ENCODE results near the gene RIMBP3C.
"Not testable (repeated sequence)": the region's sequence is repeated elsewhere in the genome, so short reads cannot be mapped to it uniquely, and the experiment has no call there.

The RIMBP3C gene, protein sequence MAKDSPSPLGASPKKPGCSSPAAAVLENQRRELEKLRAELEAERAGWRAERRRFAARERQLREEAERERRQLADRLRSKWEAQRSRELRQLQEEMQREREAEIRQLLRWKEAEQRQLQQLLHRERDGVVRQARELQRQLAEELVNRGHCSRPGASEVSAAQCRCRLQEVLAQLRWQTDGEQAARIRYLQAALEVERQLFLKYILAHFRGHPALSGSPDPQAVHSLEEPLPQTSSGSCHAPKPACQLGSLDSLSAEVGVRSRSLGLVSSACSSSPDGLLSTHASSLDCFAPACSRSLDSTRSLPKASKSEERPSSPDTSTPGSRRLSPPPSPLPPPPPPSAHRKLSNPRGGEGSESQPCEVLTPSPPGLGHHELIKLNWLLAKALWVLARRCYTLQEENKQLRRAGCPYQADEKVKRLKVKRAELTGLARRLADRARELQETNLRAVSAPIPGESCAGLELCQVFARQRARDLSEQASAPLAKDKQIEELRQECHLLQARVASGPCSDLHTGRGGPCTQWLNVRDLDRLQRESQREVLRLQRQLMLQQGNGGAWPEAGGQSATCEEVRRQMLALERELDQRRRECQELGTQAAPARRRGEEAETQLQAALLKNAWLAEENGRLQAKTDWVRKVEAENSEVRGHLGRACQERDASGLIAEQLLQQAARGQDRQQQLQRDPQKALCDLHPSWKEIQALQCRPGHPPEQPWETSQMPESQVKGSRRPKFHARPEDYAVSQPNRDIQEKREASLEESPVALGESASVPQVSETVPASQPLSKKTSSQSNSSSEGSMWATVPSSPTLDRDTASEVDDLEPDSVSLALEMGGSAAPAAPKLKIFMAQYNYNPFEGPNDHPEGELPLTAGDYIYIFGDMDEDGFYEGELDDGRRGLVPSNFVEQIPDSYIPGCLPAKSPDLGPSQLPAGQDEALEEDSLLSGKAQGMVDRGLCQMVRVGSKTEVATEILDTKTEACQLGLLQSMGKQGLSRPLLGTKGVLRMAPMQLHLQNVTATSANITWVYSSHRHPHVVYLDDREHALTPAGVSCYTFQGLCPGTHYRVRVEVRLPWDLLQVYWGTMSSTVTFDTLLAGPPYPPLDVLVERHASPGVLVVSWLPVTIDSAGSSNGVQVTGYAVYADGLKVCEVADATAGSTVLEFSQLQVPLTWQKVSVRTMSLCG (N-terminal part only)

GRCh38 chr22:21551361-21551760, at the start of gene RIMBP3C:
RIMBP3C (minus strand) TSS chr22:21551461; CDS start chr22:21550976, 485 bp downstream.
- DNase-seq: not testable (repeated sequence)

- no peak for DNase-seq
These were observed 48.0 kb upstream of the RIMBP3C start for GRCh38 chr22:21599053-21599893.

DNA sequence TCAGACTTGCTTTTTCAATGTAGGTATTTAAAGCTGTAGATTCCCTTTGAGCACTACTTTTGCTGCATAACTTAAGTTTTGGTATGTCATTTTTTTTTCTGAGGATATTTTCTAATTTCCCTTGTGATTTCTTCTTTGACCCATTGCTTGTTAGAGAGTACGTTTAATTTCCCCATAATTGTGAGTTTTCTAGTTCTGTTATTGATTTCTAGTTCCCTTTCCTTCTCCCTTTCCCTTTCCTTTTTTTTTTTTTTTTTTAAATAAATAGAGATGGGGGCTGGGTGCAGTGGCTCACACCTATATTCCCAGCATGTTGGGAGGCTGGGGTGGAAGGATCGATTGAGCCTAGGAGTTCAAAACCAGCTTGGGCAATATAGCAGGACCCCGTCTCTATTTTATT, 47.0 kb upstream of the RIMBP3C start:
- no peak for DNase-seq

GRCh38 chr22:21596356-21597135, 45.3 kb upstream of the RIMBP3C start:
- DNase-seq: not testable (repeated sequence)

GRCh38 chr22:21594865-21595452, 43.7 kb upstream of the RIMBP3C start:
- DNase-seq: no peak

DNA sequence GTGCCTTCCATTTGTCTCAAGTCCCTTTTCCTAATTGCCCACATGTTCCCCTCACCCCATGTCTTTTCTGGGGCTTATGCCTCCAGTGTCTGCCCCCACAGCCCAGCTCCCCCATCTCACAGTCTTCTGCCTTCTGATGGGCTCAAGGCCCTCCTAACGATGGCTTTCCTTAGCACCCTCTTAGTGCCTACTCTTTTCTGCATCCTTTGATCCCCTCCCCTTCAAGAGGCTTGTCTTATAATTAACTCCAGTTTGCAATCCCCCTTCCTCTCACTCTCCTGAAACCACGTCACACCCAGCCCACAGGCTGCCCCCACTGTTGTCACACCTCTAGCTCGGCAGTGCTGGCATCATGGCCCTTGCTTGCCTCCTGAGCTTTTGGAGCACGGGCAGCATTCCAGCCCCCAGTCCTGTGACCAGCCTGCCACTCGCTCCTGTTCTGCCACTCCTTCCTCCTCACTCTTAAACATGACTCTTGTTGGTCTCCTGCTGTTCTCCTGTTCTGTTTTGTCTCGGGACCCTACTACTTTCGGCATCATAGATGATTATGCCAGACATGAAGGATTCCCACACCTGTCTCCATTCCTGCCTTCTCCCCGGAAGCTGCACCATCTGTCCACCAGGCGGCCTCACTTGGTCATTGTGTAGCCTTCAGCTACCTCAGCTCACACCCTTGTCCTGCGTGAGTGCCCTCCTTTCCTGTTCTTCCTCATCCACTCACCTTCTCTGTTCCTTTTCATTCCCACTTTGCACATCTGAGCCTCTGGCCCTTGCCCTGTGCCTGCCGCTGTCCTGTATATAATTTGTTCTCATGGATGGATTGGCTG, 42.4 kb upstream of the RIMBP3C start:
- no peak for DNase-seq

GRCh38 chr22:21592422-21592821, 41.2 kb upstream of the RIMBP3C start:
- no peak for DNase-seq

GRCh38 chr22:21591695-21592094, 40.4 kb upstream of the RIMBP3C start:
- DNase-seq: no peak

DNA sequence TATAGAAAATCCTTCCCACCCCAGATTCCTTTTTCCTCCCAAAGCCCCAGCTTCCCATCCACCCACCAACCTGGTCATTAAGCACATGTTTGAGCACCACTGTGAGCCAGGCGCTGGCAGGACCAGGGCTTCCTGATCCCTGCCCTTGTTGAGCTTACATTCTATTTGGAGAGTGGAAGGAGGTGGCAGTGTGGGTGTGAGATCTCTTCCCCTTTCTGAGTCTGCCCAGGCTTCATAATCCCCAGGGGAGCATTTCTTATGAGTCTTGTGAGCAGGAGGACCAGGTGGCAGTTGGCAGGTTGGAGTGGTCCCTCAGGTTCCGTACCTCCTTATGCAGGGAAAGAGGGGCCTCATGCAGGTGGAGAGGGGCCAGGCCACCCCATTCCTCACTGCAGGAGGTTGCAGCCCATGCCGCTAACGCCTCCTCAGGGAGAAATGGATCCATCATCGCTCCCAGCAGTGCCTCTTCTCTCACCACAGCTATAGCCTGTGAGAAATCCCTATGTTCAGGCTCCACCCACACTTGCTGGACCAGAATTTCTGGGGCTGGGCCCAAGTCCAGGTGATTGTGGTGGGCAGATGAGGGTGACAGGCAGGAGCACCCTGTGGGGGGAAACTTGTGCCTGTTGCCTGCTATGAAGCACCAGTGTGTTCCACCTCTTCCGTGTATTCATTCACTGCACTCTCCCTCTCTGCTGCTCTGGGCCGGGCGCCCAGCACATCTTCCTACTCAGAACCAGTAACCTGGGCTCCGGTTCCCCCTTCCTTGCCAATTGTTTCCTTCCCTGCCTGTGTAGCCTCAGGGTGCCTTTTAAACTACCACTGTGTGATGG, 39.8 kb upstream of the RIMBP3C start:
- no peak for DNase-seq

DNA sequence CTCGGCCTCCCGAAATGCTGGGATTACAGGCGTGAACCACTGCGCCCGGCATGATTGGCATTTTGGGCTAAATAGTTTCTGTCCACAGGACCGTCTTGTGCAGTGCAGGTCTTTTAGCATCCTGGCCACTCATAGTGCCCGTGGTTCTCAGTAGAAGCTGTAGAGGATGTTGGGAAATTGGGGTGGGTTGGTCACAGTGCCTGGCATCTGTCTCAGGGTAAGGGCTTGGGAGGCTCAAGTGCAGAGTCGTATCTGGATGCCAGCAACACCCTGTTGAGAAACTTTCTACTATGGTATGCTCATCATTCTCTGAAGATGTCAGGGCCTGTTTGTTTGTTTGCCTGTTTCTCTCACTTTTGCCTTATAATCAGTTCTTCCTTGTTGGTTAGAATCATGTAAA, 38.1 kb upstream of the RIMBP3C start:
- no peak for DNase-seq

DNA sequence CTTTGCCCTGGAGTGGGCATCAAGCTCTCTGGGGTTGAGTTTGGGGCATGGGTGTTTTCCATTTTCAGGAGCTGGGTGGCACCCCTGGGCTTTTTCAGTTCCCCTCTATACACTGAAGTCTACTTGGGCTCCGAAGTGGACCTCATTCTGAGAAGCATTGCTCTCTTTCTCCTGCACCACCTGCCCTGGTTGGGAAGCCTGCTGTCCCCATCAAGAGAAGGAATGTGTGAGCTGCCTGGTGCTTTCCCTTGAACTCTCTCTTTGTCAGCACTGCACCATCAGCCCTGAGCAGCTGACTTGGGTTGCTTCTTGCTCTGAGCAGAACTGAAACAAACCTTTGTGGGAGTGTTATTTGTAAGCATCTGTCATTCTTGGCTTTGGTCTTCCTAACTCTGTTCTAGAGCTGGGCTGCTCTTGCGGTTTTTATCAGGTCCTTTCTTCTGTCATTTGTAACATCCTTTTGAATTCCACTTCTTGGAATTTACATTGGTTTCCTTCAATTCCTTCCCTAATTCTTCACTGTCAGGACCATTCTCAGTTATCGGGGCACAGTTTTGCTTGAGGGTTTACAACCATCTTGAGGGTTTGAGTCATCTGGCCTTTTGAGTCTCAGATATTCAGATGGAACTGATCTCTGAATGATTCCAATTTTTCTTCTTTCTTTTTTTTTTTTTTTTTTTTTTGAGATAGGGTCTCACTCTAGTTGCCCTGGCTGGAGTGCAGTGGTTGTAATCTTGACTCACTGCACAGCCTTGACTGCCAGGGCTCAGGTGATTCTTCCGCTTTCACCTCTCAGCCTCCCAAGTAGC, 36.7 kb upstream of the RIMBP3C start:
- DNase-seq: no peak

GRCh38 chr22:21585389-21585788, 34.1 kb upstream of the RIMBP3C start:
- no peak for DNase-seq

- DNase-seq: no peak
These were observed 31.8 kb upstream of the RIMBP3C start for GRCh38 chr22:21582801-21583740.

DNA sequence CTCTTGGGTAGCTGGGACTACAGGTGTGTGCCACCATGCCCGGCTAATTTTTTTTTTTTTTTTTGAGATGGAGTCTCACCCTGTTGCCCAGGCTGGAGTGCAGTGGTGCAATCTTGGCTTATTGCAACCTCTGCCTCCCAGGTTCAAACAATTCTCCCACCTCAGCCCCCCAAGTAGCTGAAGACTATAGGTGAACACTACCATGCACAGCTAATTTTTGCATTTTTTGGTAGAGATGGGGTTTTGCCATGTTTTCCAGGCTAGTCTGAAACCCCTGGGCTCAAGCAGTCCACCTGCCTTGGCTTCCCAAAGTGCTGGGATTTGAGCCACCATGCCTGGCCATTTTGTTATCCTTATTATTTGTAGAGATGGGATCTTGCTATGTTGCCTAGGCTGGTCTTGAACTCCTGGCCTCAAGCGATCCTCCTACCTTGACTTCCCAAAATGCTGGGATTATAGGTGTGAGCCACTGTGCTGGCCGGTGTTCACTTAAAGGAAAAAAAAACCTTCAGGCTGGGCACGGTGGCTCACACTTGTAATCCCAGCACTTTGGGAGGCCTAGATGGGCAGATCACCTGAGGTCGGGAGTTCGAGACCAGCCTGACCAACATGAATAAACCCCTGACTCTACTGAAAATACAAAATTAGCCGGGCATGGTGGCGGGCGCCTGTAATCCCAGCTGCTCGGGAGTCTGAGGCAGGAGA, 29.9 kb upstream of the RIMBP3C start:
- not testable (repeated sequence) for DNase-seq

- not testable (repeated sequence) for DNase-seq
These were observed 29.4 kb upstream of the RIMBP3C start for GRCh38 chr22:21580623-21581007.

DNA sequence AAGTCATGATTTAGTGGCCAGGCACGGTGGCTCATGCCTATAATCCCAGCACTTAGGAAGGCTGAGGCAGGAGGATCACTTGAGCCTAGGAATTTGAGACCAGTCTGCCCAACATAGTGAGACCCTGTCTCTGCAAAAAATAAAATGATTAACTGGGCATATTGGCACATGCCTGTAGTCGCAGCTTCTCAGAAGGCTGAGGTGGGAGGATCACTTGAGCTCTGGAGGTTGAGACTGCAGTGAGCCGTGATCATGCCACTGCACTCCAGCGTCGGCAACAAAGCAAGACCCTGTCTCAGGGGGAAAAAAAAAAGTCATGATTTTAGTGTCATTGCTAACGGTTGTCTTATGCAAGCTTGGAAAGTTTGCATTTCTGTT, 28.2 kb upstream of the RIMBP3C start:
- no peak for DNase-seq

All from NCI-H1417 treated with DMSO at 0.1 percent for 48 hours (cell line).